ENCODE data around the gene ASS1.

Gene ASS1

DNA sequence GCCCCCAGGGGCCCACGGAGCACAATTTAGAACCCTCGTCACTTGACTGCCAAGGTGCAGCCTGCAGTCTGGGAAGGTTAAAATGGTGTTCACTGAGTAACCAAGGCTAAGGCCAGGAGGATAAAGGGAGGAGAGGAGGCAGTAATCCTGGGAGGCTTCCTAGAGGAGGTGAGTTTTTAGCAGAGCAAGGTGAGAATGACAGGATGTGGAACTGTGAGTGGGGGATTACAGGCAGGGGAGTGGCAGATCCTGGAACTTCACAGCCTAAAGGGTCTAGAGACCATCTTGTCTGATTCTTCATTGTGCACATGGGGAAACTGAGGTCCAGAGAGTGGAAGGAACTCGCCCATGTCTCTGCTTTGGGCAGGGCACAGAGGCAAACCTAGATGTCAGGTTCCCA lies 42.5 kb upstream of the ASS1 start:
- no peak overlapping the region for H3K27ac ChIP-seq
- TF ChIP-seq ZFX (IDR thresholded peaks at IDR 0.05): no peak
- TF ChIP-seq, protein P1, sequence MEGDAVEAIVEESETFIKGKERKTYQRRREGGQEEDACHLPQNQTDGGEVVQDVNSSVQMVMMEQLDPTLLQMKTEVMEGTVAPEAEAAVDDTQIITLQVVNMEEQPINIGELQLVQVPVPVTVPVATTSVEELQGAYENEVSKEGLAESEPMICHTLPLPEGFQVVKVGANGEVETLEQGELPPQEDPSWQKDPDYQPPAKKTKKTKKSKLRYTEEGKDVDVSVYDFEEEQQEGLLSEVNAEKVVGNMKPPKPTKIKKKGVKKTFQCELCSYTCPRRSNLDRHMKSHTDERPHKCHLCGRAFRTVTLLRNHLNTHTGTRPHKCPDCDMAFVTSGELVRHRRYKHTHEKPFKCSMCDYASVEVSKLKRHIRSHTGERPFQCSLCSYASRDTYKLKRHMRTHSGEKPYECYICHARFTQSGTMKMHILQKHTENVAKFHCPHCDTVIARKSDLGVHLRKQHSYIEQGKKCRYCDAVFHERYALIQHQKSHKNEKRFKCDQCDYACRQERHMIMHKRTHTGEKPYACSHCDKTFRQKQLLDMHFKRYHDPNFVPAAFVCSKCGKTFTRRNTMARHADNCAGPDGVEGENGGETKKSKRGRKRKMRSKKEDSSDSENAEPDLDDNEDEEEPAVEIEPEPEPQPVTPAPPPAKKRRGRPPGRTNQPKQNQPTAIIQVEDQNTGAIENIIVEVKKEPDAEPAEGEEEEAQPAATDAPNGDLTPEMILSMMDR (conservative IDR thresholded peaks at IDR 0.05): no peak

DNA sequence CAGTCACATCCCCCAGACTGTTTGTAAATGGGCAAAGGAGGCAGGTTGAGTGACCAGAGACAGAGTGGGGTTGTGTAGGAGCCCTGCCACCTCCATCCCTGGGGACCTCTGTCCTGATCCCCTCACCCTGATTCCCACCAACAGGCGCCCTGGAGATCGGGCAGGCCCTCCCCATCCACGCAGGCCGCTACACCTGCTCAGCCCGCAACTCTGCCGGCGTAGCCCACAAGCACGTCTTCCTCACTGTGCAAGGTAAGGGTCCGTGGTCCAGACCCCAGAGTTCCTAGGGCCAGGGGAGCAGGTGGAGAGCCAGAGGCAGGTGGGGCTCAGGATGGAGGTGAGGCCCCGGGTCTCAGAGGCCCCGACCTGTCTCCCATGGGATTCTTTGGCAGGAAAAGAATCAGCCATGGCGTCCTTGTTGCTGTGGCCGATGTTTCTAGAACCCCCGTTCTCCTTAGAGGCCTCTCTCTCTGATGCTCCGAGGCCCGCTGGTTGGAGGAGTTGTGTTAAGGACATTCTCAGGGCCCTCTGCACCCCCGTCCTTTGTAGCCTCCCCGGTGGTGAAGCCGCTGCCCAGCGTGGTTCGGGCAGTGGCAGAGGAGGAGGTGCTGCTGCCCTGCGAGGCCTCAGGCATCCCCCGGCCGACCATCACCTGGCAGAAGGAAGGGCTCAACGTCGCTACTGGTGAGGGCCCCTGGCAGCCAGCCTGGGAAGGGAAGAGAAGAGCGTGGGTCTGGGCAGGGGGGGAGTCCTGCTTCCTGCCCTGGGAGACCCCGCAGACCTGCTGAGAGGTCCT lies 41.9 kb upstream of the ASS1 start:
- no peak overlapping the region for H3K27ac ChIP-seq
- TF ChIP-seq, protein P1 (conservative IDR thresholded peaks at IDR 0.05): no peak
- TF ChIP-seq ZFX (IDR thresholded peaks at IDR 0.05): no peak

DNA sequence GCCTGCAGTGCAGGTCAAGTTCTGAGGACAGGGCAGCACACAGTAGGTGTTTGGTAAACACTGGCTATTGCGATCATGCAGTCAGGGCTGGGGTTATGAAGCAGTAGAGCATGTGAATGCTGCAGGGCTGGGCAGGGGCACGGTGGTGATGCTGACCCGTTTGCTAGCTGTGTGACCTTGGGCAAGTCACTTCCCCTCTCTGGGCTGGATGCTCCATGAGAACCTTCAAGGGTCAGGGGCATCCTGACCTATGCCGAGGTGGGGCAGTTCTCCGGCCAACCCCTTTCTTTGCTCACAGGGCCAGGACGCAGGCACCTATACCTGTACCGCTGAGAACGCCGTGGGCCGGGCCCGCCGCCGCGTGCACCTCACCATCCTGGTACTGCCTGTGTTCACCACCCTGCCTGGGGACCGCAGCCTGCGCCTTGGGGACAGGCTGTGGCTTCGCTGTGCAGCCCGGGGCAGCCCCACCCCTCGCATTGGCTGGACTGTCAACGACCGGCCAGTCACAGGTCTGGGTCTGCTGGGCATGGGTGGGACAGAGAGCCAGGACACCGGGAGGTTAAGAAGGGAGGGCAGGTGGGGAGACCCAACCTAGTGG lies 39.0 kb upstream of the ASS1 start:
- TF ChIP-seq, protein P1 (conservative IDR thresholded peaks at IDR 0.05): no peak
- TF ChIP-seq ZFX (IDR thresholded peaks at IDR 0.05): no peak

DNA sequence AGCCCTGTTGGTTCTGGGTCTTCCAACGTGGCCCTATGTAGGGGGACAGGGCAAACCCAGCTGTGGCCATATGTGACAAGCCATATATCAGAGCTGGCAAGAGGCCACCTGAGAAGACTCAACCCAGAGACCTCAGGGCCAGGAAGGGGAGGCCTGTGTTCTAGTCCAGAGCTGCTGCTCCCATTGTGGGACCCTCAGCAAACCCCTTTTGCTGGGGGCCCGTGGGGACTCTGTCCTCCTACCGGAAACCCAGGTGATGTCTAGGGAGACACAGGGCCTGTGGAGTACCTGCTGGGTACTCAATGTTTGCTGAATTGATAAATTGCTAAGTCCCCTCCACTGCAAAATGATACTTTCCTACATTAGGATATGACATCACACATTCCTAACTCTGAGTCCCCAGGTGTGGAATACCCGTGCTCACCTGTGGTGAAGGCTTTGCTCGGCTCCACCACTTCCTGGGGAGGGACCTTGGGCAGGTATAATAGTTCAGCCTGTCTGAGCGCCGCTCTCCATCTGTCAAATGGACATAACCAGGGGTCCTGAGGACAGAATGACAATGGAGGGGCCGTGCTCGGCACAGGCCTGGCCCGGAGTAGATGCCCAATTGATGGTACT lies 38.4 kb upstream of the ASS1 start:
- TF ChIP-seq, protein P1 (conservative IDR thresholded peaks at IDR 0.05): no peak
- no peak for TF ChIP-seq ZFX (IDR thresholded peaks at IDR 0.05)

More for the DNA sequence above, 39.0 kb upstream of the ASS1 start:
- H3K27ac ChIP-seq: no peak overlapping the region

GRCh38 chr9:130407916-130408663 lies 36.7 kb upstream of the ASS1 start:
- no peak overlapping the region for H3K27ac ChIP-seq
- no peak for TF ChIP-seq ZFX (IDR thresholded peaks at IDR 0.05)
- TF ChIP-seq, protein P1 (conservative IDR thresholded peaks at IDR 0.05): no peak

More for the DNA sequence above, 38.4 kb upstream of the ASS1 start:
- H3K27ac ChIP-seq: no peak overlapping the region

DNA sequence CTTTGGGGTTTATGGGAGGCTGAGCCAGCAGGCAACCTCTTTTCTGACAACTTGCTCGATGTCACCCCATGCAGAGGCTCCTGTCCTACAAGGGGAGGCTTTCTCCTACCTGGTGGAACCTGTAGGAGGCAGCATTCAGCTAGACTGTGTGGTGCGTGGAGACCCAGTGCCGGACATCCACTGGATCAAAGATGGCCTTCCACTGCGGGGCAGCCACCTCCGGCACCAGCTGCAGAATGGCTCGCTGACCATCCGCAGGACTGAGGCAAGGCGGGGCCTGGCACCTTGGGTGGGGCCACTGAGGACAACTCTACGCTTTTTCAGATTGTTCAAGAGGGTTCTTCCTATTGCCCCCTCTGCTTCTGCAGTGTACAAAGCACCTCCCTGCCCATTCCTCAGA lies 36.1 kb upstream of the ASS1 start:
- H3K27ac ChIP-seq: no peak overlapping the region
- TF ChIP-seq, protein P1 (conservative IDR thresholded peaks at IDR 0.05): no peak

Data from C4-2B (cell line).